Ishikawa (cell line): ENCODE results near the gene ZNF474.

Experiments
- CEBPB ChIP-seq: IDR thresholded peaks from 2 replicates; pipeline ENCODE4 v1.6.1; 2012
- CREB1 ChIP-seq: IDR thresholded peaks from 2 replicates; pipeline ENCODE4 v1.6.1; 2012; ENCODE audit warnings: low read depth
- EGR1 ChIP-seq: IDR thresholded peaks from 2 replicates; pipeline ENCODE4 v1.6.1; 2012
- EP300 ChIP-seq: IDR thresholded peaks from 2 replicates; pipeline ENCODE4 v1.6.1; 2012; ENCODE audit warnings: borderline replicate concordance
- FOXM1 ChIP-seq: IDR thresholded peaks from 2 replicates; pipeline ENCODE4 v1.6.1; 2012; ENCODE audit warnings: low read depth, borderline replicate concordance
- MAX ChIP-seq: IDR thresholded peaks from 2 replicates; pipeline ENCODE4 v1.6.1; 2012
- NFIC ChIP-seq: IDR thresholded peaks from 2 replicates; pipeline ENCODE4 v1.6.1; 2012
- RAD21 ChIP-seq: IDR thresholded peaks from 2 replicates; pipeline ENCODE4 v1.6.1; 2012; ENCODE audit warnings: low read depth
- REST ChIP-seq: IDR thresholded peaks from 2 replicates; pipeline ENCODE4 v1.6.1; 2012; ENCODE audit warnings: low read depth, mild to moderate bottlenecking
- TAF1 ChIP-seq: IDR thresholded peaks from 2 replicates; pipeline ENCODE4 v1.6.1; 2012; ENCODE audit warnings: low read depth, mild to moderate bottlenecking
- TCF12 ChIP-seq: IDR thresholded peaks from 2 replicates; pipeline ENCODE4 v1.6.1; 2012; ENCODE audit warnings: low read depth
- TEAD4 ChIP-seq: IDR thresholded peaks from 2 replicates; pipeline ENCODE4 v1.6.1; 2012
- YY1 ChIP-seq: IDR thresholded peaks from 2 replicates; pipeline ENCODE4 v1.6.1; 2012; ENCODE audit warnings: low read depth
- ZBTB7A ChIP-seq: IDR thresholded peaks from 2 replicates; pipeline ENCODE4 v1.6.1; 2012; ENCODE audit warnings: low read depth
- TF ChIP-seq, protein P1 (sequence below): IDR thresholded peaks from 2 replicates; pipeline ENCODE4 v1.6.1; 2012

The ZNF474 gene

DNA sequence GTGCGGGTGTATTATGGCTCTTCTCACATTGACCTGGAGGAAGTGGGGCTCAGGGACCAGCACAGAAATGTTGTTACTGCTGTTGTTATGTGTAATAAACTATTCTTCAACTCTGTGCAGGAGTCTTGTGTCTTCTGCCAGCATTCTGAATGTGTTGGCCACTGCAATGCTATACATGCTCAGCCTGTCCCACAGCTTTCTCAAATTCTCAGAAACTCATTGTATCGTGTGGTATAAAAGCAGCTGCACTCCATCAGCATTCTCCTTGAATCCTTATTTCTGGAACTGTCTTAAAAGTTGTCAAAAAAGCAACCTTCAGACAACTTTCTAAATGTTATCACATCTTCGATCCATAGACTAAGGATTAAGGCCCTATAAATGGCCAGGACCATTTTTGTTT lies 72.0 kb downstream of the ZNF474 start:
- no peak for TF ChIP-seq EP300
- TF ChIP-seq, protein P1, sequence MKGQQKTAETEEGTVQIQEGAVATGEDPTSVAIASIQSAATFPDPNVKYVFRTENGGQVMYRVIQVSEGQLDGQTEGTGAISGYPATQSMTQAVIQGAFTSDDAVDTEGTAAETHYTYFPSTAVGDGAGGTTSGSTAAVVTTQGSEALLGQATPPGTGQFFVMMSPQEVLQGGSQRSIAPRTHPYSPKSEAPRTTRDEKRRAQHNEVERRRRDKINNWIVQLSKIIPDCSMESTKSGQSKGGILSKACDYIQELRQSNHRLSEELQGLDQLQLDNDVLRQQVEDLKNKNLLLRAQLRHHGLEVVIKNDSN: no peak
- no peak for TF ChIP-seq CREB1
- no peak for TF ChIP-seq EGR1
- TF ChIP-seq NFIC: no peak
- TF ChIP-seq FOXM1: no peak
- no peak for TF ChIP-seq YY1
- no peak for TF ChIP-seq RAD21
- no peak for TF ChIP-seq TCF12
- no peak for TF ChIP-seq REST
- no peak for TF ChIP-seq TAF1
- TF ChIP-seq MAX: no peak
- TF ChIP-seq ZBTB7A: no peak
- no peak for TF ChIP-seq TEAD4
- TF ChIP-seq CEBPB: no peak

GRCh38 chr5:122202952-122203351 lies 73.6 kb downstream of the ZNF474 start:
- TF ChIP-seq TEAD4: no peak
- TF ChIP-seq REST: no peak
- TF ChIP-seq TCF12: no peak
- TF ChIP-seq FOXM1: no peak
- TF ChIP-seq, protein P1: no peak
- no peak for TF ChIP-seq ZBTB7A
- no peak for TF ChIP-seq RAD21
- TF ChIP-seq EP300: no peak
- no peak for TF ChIP-seq CEBPB
- TF ChIP-seq MAX: no peak
- no peak for TF ChIP-seq CREB1
- no peak for TF ChIP-seq NFIC
